Left renal pelvis (tissue), 4 donors: ENCODE results near the gene BHLHA15. TPM values are rescaled to one million over a fixed set of nuclear protein-coding genes. Genes with fewer than 3 reads are reported as not detected.

Experiments used
- DNase-seq, 4 donors: peaks; one replicate each; pipeline ENCODE4 v3.0.0-alpha.2; 2013; ENCODE audit warnings: low read depth in 4 of 4, low spot score in 3 of 4
- polyA plus RNA-seq, 4 donors: library from polyadenylated mRNA; unstranded; fragments of 120-200 nt; gene quantifications; one replicate each; pipeline ENCODE4 v1.2.1, GENCODE V29; 2013; ENCODE audit not compliant: insufficient read length in 4 of 4

Gene BHLHA15
- polyA plus RNA-seq, 4 donors: 0.18 TPM; not detected in 3

DNA sequence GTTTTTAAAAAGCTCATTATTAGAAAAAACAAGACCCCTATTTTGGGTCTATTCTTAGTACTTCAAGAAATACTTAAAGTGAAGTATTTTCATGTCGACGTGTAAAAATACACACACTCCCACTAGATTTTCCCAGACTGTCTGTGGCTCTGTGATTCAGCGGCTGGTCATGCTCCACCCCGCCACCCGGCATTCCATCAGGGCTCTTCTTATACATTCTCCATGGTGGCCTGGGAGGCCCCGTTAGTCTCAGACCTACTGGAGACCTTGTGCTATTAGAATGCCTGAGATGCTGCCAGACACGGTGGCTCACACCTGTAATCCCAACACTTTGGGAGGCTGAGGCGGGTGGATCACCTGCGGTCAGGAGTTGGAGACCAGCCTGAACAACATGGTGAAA, 27.7 kb downstream of the BHLHA15 start:
- DNase-seq: no peak

GRCh38 chr7:98240961-98241673, 29.9 kb downstream of the BHLHA15 start:
- no peak for DNase-seq

DNA sequence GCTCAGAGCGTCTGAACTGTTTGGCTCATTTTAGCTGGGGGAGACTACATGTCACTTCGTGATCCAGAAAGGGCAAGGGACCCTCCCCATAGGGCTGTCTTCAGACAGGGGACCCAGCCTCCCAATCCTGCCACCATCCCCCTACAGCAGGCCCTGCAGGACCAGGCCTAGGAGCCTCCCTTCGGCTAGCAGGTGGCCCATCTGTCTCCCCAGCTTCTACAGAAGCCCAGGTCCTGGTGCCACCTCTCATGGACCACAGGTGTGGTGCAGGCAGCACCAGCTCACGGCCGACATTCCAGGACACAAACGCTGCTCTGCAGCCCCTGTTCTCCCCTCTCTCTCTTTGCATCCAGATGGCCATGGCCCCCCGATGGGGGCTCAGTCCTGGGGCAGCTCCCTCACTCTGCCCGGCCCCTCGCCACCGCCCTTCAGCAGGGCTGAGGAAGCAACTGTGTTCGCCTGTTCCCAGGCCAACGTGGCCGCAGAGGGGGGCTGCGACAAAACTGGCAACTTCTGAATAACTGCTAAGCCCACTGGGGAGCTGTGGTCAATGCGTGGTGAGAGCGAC, 30.5 kb downstream of the BHLHA15 start:
- DNase-seq: no peak

DNA sequence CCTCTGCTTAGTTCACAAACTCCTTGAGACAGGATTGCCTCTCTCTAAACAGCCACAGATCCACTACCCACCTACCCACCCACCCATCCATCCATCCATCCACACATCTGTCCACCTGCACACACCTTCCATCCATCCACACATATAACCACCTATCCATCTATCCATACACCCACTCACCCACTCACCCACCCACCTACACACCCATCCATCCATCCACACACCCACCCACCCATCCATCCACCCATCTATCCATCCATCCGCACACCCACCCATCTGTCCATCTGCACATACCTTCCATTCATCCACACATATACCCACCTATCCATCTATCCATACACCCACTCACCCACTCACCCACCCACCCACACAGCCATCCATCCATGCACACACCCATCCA, 31.1 kb downstream of the BHLHA15 start:
- DNase-seq: no peak

DNA sequence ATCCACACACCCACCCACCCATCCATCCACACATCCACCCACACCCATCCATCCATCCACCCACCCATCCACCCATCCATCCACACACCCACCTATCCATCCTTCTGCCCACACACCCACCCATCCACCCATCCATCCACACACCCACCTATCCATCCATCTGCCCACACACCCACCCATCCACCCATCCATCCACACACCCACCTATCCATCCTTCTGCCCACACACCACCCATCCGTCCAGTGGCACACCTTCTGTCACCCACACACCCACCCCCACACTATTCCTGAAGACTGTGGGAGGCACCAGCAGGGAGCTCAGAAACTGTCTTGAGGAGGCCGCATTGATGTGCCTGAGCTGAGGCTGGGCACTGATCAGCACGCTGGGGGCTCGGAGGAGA, 31.7 kb downstream of the BHLHA15 start:
- no peak for DNase-seq

GRCh38 chr7:98244871-98245270, 33.6 kb downstream of the BHLHA15 start:
- no peak for DNase-seq

DNA sequence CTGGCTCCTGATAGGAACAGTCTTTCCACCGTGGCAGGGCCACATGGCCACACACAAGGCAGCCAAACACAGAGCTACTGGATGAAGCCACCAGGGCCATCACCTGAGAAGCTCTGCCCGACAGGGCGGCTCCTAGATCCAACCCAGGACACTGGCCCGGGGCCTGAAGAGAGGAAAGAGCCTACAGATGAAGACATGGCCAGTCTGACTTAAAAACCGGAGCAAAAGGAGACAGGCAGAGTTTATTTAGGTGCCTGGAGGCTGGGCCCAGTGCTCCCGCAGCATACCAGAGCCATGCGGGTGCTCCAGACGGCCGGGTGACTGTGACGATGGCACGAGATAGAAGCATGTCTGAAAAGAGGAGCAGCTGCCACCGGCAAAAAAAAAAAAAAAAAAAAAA, 36.9 kb downstream of the BHLHA15 start:
- DNase-seq: no peak

DNA sequence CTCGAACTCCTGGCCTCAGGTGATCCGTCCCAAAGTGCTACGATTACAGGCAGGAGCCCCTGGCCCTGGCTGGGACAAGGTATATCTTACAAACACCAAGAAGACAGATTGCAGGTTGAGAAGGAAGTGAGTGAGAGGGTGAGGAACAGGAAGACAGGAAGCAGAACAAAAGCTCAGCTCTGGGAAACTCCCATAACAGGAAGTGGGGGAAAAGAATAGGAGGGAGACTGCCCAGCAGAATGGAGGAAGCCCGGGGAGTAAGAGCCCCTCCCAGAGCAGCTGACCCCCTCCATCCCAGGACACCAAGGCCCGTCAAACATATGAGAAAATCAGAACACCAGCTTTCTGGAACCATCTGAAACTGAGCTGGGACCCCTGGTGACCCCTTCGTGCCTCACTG, 37.9 kb downstream of the BHLHA15 start:
- DNase-seq: no peak

DNA sequence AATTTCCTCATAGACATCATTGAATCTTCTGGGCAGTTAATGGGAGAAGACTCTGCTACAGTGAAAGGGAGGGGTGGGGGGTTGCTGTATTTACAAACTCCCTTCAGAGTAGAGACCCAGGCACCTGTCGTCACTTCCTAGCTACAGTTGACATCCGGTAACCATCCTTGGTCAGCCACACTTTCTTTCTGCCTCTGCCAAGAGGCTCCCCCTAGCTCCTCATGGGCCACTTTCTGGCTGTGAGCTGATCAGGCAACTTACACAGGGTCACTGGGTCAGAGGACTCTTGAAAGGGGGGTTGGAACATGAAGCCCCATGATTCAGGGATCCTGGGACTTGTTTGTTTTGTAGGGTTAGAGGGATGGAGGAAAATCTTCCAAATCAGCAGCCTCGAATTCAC, 39.5 kb downstream of the BHLHA15 start:
- DNase-seq: no peak

DNA sequence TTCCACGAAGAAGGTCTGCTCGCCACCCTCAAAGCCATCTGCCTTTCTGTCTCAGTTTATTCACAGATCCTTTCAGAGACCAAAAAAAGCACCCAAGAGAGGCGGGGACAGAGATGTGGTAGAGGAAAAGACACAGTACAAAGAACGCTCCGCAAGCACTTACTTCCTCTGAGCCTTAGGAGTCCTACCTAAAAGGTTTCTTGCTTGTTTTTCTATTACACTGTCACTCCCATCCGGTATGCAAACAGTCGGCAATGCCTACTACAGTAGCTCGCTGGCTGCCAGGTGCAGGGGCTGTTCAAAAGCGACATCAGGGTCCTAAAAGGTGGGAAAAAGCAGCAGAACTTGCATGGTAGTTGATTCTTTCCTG, 40.0 kb downstream of the BHLHA15 start:
- no peak for DNase-seq

DNA sequence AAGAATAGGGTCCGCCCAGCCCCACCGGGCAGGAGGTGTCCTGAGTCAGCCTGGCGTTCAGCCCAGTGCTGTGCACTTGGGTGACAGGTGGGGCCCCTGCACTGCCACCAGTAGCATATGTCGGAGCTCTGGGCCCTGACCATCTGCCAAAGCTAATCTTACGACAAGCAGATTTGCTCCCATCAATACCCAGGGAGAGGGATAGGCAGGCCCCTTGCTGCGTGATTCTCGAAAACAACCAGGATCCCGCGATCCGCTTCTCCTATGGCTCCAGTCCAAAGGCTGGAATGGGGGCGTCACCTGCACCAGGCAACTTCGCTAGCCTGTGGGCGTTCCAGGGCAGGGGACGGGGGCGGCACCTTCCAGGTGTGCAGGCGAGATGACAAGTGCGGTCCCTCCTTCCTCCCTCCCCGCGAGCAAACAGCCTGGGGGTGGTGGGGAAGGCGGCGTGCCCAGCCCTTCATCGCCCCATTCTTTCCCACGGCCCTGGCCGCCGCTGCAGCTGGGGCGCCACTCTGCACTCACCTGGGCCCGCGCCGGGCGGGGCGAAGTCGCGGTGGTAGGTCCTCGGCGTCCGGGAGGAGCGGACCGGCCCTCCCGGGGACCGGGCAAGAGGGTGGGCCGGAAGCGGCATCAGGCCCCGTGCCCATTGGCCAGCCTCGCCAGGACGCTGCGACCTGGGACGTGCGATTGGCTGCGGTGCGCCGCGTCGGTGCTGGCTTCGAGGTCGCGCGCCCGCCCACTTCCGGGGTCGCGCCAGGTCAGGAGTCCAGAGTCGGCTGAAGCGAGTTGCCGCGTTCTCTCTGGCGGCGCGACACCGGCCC, 40.6 kb downstream of the BHLHA15 start, which contains the start of gene TECPR1:
Gene TECPR1 (minus strand): TSS at position 632 of the 824 bp plus-strand sequence. CDS start 6,086 bp downstream, outside the sequence.
- DNase-seq: peak; percentile 71 to 81 (median 76)

DNA sequence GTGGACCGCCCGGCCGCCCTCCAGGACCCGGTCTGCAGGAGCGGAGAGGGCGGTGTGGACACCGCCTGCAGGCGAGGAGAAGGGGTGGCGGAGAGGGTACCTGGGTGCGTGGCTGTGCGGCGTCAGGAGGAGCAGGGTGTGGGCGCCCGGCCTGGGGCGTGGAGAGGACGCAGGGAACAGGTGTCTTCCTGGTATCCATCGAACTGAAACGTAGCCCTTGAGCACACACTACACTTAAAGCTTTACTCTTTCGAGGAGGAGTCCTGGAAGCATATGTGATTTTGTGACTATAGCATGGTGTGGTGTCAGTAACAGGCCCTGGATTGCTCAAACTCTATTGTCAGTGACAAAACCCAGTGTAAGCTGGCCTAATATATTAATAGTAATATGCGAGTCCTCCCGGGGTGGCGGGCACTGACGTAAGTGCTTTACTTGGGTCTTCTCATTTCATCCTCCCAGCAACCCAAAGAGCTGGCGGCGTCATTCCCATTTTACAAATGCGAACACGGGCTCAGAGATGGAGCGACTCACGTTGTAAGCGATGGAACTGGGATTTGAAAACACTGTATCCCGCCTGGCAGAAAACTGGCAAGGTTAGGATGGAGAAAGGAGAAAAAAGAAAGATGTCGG, 41.3 kb downstream of the BHLHA15 start:
- DNase-seq: no peak

GRCh38 chr7:98254516-98254915, 43.3 kb downstream of the BHLHA15 start:
- DNase-seq: no peak

- DNase-seq: no peak
These were observed 43.8 kb downstream of the BHLHA15 start for GRCh38 chr7:98254951-98255610.

- no peak for DNase-seq
These were observed 45.2 kb downstream of the BHLHA15 start for GRCh38 chr7:98256431-98256830.

DNA sequence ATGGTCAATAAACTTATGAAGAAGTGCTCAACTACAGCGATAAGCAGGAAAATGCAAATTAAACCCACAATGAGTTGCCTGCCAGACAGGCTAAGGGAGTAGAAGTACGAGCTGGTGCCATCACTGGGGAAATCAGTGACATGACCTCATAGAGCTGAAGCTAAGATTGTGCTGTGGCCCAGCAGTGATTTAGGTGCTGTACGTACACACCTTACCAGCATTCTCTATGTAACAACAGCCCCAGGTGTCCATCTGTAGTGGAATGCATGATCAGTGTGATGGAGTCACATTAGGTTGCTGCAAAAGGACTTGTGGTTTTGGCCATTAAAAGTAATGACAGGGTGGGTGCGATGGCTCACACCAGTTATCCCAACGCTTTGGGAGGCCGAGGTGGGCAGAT, 46.5 kb downstream of the BHLHA15 start:
- no peak for DNase-seq

Other genes with a start within 250 kb of the BHLHA15 start
- not detected for gene OCM2, start 221.2 kb upstream of the BHLHA15 start, polyA plus RNA-seq
- 10 to 100 TPM in 3 of 4 donors, 1 to 10 TPM in 1; 8.4 to 15.3 (median 13.4) TPM for gene LMTK2, start 104.6 kb upstream of the BHLHA15 start, polyA plus RNA-seq
- 10 to 100 TPM; 13.8 to 23.1 (median 15.5) TPM for gene TECPR1, start 40.8 kb downstream of the BHLHA15 start, polyA plus RNA-seq
- 100 to 1,000 TPM in 1 of 4 donors, 10 to 100 TPM in 3; 81.7 to 109 (median 96.0) TPM for gene BRI3, start 70.2 kb downstream of the BHLHA15 start, polyA plus RNA-seq
- gene BAIAP2L1, start 189.7 kb downstream of the BHLHA15 start, polyA plus RNA-seq: 10 to 100 TPM in 3 of 4 donors, 1 to 10 TPM in 1; 2.3 to 15.6 (median 14.0) TPM